ENCODE results near the gene PDGFA.

Gene PDGFA

GRCh38 chr7:516606-517456, 2.8 kb downstream of the PDGFA start:
- no peak for DNase-seq (ENCODE audit: low read depth)

GRCh38 chr7:516216-516605, 3.4 kb downstream of the PDGFA start:
- DNase-seq (ENCODE audit: low read depth): no peak

- DNase-seq (ENCODE audit: low read depth): no peak
Measured at GRCh38 chr7:515628-516027, 4.0 kb downstream of the PDGFA start.

- DNase-seq (ENCODE audit: low read depth): no peak
Measured at GRCh38 chr7:514651-515598, 4.7 kb downstream of the PDGFA start.

GRCh38 chr7:514242-514641, 5.4 kb downstream of the PDGFA start:
- no peak for DNase-seq (ENCODE audit: low read depth)

- DNase-seq (ENCODE audit: low read depth): no peak
Measured at GRCh38 chr7:513521-514166, 6.0 kb downstream of the PDGFA start.

GRCh38 chr7:512541-513311, 6.9 kb downstream of the PDGFA start:
- no peak for DNase-seq (ENCODE audit: low read depth)

GRCh38 chr7:512146-512510, 7.5 kb downstream of the PDGFA start:
- DNase-seq (ENCODE audit: low read depth): no peak

GRCh38 chr7:511476-512145, 8.0 kb downstream of the PDGFA start:
- DNase-seq (ENCODE audit: low read depth): no peak

GRCh38 chr7:510782-511281, 8.8 kb downstream of the PDGFA start:
- DNase-seq (ENCODE audit: low read depth): no peak

- no peak for DNase-seq (ENCODE audit: low read depth)
Measured at GRCh38 chr7:510131-510481, 9.5 kb downstream of the PDGFA start.

- no peak for DNase-seq (ENCODE audit: low read depth)
Measured at GRCh38 chr7:509426-510130, 10.1 kb downstream of the PDGFA start.

GRCh38 chr7:508461-509170, 11.0 kb downstream of the PDGFA start:
- no peak for DNase-seq (ENCODE audit: low read depth)

- DNase-seq (ENCODE audit: low read depth): no peak
Measured at GRCh38 chr7:507623-508300, 11.9 kb downstream of the PDGFA start.

GRCh38 chr7:506921-507622, 12.6 kb downstream of the PDGFA start:
- DNase-seq (ENCODE audit: low read depth): no peak

- no peak for DNase-seq (ENCODE audit: low read depth)
Measured at GRCh38 chr7:506391-506831, 13.2 kb downstream of the PDGFA start.

- no peak for DNase-seq (ENCODE audit: low read depth)
Measured at GRCh38 chr7:505171-505570, 14.5 kb downstream of the PDGFA start.
